GM18519 (cell line): ENCODE results near the gene HMX2.
"Not testable (repeated sequence)": the region's sequence is repeated elsewhere in the genome, so short reads cannot be mapped to it uniquely, and the experiment has no call there.

ENCODE experiments used
- ATAC-seq: cut with Tn5 transposase; IDR thresholded peaks from one replicate; pipeline ENCODE4 v1.9.1; 2021; ENCODE audit warnings: mild to moderate bottlenecking, moderate library complexity; ENCODE audit not compliant: unreplicated experiment, low FRiP score

Gene HMX2

DNA sequence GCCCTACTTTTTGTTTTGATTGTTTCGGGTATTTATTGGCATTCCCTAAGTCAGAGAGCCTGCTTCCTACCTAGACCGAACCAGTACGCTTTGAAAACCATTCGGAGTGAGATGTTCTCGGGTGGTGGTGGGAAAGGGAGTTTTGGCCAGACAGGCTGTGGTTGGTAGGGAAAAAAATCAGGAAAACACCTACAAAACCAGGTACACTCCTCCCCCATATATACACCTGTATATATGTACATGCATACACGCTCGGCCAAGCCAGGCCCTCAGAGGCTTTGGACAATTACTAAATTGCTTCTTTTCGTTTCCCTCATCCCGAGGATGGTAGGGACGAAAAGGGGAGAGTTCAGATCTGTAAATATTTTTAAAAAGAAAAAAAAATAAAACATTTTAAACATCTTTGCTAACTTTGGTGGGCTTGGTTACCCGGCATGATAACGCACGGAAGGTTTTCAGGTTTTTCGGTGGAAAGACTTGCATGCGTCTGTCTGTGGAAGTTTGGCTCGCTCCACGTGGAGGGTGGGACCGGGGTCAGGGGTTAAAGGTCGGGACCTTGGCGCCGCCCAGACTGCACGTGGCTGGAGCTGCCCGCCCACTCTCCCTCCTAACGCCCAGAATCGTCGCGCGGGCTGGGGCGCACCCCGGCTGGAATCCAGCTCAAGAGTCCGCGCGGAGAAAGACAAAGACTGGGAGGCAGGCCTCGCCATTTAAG is 2.5 kb downstream of the HMX2 start:
- no peak for ATAC-seq

- ATAC-seq: no peak
Observed at GRCh38 chr10:123150986-123151736, 3.2 kb downstream of the HMX2 start.

GRCh38 chr10:123151737-123152135 is 3.8 kb downstream of the HMX2 start:
- ATAC-seq: no peak

- ATAC-seq: no peak
Observed at GRCh38 chr10:123153486-123154091, 5.7 kb downstream of the HMX2 start.

DNA sequence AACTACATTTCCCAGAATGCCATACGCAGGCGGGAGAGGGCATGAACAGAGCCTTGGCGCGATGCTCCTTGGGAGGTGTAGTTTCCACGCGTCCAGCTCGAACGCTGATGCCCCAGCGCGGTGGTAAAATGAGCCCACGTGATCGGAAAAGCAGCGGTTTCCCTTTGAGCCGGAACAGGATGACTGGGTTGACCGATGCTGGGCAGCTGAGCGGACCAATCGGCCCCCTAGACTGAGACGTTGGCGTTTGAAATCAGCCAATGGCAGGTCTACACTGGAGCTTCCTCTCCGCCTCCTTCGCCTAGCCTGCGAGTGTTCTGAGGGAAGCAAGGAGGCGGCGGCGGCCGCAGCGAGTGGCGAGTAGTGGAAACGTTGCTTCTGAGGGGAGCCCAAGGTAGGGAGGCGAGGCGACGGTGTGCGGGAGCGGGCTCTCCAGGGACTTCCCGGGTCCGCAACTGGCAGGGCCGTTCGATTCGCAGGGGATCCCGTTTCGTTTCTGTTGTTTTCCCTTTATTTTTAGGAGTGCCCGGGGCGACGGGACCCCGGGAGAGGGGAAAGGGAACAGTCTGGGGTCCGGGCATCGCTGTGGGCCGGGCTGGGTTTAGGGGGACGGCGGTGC is 6.3 kb downstream of the HMX2 start, which contains the start of gene BUB3:
TSS of gene BUB3 (plus strand) at position 311 of the 619 bp plus-strand sequence. CDS start 516 bp downstream, outside the sequence.
- peak; percentile 80 for ATAC-seq

DNA sequence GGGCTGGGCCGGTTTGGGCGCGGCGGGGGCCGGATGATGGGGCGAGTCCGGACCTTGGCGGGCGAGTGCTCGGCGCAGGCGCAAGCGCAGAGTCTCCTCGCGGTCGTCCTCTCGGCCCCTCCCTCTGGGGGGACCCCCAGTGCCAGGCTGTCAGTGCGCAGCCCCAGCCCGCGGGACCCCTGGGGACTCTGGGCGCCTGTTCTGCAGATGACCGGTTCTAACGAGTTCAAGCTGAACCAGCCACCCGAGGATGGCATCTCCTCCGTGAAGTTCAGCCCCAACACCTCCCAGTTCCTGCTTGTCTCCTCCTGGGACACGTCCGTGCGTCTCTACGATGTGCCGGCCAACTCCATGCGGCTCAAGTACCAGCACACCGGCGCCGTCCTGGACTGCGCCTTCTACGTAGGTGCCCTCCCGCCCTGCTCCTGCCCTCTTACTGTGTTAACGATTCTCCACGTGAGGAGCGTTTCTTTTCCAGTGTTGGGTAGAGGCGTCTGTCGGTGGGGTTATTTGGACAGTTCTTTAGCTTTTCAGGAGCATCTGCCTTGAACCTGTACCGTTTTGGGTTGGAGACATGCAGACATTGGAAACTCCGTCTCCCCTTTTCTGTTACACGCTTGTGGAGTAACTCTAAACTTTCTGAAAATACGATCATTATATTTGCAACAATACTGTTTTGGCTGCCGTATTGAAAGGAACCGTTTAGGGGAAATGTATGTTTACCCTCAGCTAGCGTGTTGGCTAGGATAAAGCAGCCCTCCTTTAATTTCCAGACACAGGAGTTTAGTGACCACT is 7.0 kb downstream of the HMX2 start:
- no peak for ATAC-seq

DNA sequence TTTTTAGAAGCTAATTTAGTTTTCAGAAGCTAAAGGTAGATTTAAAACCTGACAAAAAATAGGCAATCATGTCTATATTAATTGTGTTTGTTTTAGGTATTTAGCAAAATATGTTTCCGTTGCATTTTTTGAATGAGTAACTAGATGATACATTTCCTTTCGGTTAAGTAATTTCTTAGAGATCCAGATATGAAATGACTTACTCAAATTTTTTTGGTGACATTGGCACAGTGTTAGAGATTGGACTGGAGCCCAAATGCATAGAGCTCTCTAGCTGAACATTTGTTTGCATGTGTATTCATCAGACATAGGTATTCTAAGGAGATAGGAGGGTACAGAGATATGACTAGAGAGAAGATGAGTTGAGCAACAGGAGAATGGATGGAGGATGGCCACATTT is 8.1 kb downstream of the HMX2 start:
- ATAC-seq: no peak

DNA sequence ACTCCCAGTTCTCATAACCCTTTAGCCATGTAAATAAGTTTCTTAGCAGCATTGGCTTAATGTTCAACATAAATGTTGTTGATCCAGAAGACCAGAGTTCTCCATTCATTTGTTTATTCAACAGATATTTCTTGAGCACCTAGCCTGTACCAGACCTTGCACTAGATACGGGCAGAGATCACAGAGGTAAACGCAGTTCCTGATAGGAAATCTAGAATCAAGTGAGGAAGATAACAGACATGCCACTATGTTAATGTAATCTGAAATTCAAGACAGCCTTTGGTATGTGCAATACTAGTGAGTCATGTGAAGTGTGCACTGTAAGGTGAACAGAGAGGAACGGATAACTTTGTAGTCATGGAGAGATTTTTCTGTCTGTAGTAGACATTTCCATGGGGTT is 9.3 kb downstream of the HMX2 start:
- ATAC-seq: no peak

- ATAC-seq: no peak
Observed at GRCh38 chr10:123158682-123159081, 10.7 kb downstream of the HMX2 start.

DNA sequence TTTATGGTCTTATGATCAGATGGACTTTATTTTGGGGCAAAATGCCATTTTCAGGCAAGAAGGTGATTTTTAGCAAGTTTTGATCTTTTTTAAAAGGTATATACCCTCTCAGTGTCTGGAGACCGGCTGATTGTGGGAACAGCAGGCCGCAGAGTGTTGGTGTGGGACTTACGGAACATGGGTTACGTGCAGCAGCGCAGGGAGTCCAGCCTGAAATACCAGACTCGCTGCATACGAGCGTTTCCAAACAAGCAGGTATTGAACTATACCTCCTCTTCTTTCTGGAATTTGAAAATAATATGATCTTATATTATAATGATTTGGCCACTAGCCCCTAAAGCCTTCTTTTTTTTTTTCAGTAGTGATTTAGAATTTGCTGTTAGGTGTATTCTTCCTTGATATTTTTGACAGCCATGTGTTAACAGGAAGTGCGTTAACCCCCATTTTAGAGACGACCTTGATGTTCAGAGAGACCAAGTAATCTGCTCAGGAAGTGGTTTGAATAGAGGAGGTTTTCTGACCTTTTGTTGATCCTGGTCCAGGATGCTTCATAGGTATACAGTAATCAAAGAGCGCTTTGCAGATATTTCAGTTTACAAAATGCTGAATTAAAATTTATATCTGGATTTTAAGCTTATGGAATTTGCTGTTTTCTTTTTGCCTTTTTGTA is 12.5 kb downstream of the HMX2 start:
- no peak for ATAC-seq

- no peak for ATAC-seq
Observed at GRCh38 chr10:123164319-123164718, 16.4 kb downstream of the HMX2 start.

DNA sequence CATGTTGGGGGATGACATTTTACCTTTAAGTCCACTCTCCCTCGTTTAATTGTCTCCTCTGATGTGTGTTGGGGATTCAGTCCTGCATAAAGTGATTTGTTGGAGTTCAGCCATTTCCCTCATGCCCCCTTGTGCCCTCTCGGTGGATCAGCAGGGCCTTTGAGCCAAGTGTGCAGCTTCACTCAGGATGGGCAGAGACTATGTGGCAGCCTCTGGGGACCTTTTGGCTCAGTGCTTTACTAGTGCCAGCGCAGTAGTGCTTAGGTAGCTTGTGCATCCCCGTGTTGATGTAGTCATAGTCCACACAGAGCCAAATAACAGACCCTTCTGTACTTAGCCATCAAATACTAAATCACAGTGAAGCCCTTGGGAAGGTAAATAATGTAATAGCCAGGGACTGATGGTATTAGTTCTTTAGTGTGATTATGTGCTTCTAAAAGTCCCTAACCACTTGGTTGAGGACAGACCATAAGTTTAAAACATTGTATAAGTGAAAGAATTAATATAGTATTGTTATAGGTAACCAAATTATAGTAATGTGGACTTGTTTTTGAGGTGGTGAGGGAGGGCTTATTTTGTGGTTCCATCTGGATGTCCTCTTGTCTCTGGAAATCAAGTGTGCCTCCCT is 17.6 kb downstream of the HMX2 start:
- ATAC-seq: no peak

- no peak for ATAC-seq
Observed at GRCh38 chr10:123166618-123167017, 18.7 kb downstream of the HMX2 start.

- no peak for ATAC-seq
Observed at GRCh38 chr10:123170961-123171360, 23.0 kb downstream of the HMX2 start.

DNA sequence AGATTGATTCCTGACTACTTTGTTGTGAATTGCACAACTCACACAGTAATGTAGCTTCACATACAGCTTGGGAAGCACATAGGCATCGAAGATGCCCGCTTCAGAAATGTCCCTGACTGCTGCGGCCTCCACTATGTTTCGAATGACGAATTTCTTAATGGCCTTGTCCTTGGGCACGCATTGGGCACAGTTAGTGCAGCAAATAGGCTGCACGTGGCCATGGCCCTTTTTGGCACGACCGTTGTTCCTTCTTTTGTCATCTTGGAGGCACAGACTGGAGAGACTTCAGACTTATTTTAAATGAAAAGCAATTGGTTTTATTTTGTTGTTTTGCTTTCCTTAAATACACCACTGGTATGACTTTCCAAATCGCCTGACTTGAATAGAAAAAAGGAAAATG is 23.7 kb downstream of the HMX2 start:
- ATAC-seq: not testable (repeated sequence)

- ATAC-seq: no peak
Observed at GRCh38 chr10:123175389-123176387, 27.8 kb downstream of the HMX2 start.

- ATAC-seq: not testable (repeated sequence)
Observed at GRCh38 chr10:123178390-123178789, 30.5 kb downstream of the HMX2 start.
